Endometrial microvascular endothelial cells (primary cell): ENCODE results near the gene HSPBAP1. TPM values are rescaled to one million over a fixed set of nuclear protein-coding genes. Genes with fewer than 3 reads are reported as not detected.

ENCODE experiments used
- in situ Hi-C: cut with HindIII; loops from 2 replicates; pipeline ENCODE4 v1.10.0; 2017; ENCODE audit warnings: low sequenced_read_pairs, low pct_unique_long_range_greater_than_20kb; ENCODE audit errors: inconsistent ontology term
- total RNA-seq: library from RNA; depleted of rRNA; stranded (reverse); fragments of >200 nt; gene quantifications from one replicate; pipeline ENCODE4 v1.2.3, GENCODE V29; 2015; ENCODE audit errors: inconsistent ontology term

The HSPBAP1 gene, protein sequence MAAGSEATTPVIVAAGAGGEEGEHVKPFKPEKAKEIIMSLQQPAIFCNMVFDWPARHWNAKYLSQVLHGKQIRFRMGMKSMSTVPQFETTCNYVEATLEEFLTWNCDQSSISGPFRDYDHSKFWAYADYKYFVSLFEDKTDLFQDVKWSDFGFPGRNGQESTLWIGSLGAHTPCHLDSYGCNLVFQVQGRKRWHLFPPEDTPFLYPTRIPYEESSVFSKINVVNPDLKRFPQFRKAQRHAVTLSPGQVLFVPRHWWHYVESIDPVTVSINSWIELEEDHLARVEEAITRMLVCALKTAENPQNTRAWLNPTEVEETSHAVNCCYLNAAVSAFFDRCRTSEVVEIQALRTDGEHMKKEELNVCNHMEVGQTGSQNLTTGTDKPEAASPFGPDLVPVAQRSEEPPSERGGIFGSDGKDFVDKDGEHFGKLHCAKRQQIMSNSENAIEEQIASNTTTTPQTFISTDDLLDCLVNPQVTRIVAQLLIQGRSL
- total RNA-seq, result 8.4 TPM

DNA sequence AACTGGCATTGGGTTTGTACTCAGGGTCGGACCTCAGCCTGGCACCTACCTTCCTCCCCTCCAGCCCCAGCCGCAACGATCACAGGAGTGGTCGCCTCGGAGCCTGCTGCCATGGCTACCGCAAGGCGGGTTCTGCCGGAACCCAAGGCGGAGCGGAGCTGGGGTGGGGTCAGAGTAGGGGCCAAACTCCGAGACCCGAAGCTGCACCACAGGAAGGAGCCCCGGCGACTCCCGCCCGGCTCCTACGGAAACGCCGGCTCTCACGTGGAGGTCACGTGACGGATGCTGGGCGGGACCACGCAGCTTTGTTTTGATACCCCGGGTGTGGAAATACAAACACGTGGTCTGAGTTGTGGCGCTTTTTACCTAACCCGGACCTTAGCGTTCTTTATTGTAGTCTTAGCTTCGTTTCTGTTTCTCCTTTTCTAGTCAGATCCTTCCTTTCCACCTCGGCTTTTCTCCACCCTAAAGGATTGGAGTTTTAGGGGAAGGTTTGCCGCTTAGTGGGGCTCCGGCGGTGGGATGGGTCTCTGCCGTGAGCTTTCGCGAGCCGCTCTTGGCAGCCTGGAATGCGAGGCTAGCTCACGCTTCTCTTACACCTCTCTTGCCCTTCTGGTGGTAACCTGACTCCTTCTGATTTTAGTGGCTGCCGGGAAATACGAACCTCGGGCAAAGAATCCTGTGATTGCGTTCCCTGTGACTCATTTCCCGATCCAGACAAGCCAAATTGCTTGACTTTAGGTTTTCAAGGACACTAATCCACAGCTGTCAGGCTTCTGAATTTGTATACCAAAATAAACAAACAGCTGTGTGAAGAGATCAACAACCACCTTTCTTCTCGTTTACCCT is at the start of gene HSPBAP1:
TSS of gene HSPBAP1 (minus strand) at position 264 of the 849 bp plus-strand sequence. CDS start at position 113, 151 bp downstream.
- in situ Hi-C loops, result no loop called here

GRCh38 chr3:122835590-122835989 is 42.0 kb upstream of the HSPBAP1 start:
- in situ Hi-C loops, result no loop called here

DNA sequence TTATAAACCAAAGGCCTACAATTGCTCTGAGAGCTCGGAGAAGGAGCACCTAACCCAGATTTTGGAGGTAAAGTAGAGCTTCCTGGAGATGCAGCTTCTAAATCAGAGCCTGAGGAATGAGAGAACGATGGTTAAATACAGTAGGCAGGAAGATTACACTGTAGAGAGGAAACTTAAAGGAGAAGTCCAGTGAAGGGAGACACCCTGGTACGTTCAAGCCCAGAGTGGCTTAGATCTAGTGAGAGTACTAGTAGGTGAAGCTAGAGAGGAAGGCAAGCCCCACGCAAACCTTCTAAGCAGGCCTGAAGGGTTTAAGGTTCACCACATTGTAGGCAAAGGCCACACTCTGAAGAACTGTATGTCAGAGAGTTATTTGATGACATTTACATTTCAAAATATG is 34.6 kb upstream of the HSPBAP1 start:
- in situ Hi-C loops, result no loop called here

GRCh38 chr3:122826278-122826677 is 32.6 kb upstream of the HSPBAP1 start:
- in situ Hi-C loops, result no loop called here

GRCh38 chr3:122825460-122825859 is 31.8 kb upstream of the HSPBAP1 start:
- in situ Hi-C loops, result no loop called here

DNA sequence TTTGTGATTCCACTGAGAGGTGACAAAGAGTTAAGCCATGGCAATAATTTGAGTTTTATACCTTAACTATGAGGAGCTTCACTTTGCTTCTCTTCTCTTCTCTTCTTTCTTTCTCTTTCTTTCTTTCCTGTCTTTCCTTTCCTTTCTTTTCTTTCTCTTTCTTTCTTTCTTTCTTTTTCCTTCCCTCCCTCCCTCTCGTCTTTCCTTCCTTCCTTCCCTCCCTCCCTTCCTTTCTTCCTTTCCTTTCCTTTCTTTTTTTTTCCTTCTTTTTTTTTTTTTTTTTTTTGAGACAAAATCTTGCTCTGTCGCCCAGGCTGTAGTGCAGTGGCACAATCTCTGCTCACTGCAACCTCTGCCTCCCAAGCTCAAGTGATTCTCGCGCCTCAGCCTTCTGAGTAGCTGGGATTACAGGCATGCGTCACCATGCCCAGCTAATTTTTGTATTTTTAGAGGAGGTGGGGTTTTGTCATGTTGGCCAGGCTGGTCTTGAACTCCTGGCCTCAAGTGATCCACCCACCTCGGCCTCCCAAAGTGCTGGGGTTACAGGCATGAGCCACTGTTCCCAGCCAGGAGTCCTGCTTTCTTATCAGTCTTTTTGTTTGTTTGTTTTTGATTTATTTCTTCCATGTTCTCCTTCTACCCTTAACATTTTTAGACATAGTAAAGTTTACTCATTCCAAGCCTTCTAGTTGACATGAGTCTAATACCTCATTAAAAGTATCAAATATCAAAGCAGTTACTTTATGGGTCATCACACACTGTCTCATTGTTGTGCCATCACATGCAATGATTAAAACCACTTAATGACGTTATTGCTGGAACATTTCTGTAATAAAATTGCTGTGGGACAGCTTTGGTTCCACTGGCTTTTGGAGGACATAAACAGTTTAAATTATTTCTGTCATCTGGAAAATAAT is 31.1 kb upstream of the HSPBAP1 start:
- in situ Hi-C loops, result no loop called here

DNA sequence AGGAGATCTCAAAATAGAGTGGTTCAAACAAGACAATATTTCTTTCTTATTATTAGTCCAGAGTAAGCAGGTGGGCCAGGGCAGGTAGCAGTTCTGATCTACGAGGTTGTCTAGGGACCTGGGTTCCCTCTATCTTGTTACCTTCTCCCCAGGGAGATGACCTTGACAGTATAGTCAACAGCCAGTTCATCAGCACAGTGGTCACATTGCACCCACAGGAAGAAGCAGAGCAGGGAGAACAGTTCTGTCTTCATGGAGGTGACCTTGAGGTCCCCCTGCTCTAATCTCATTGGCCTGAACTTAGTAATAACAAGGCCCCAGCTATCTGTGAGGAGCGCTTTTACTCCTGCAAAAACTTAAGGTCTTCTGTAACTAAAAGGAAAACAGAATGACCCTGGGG is 23.0 kb upstream of the HSPBAP1 start:
- in situ Hi-C loops, result no loop called here

- in situ Hi-C loops, result no loop called here
These were observed 17.1 kb upstream of the HSPBAP1 start for GRCh38 chr3:122810734-122811133.

DNA sequence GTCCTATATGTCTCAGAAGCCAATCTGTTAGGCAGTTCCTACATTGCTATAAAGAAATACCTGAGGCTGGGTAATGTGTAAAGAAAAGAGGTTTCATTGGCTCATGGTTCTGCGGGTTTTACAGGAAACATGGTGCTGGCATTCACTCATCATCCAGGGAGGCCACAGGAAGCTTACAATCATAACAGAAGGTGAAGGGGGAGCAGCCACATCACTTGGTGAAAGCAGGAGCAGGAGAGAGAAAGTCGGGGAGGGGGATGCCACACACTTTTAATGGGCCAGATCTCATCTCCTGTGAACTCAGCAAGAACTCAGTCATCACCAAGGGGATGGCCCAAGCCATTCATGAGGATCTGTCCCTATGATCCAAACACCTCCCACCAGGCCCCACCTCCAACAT is 10.3 kb upstream of the HSPBAP1 start:
- in situ Hi-C loops, result no loop called here

DNA sequence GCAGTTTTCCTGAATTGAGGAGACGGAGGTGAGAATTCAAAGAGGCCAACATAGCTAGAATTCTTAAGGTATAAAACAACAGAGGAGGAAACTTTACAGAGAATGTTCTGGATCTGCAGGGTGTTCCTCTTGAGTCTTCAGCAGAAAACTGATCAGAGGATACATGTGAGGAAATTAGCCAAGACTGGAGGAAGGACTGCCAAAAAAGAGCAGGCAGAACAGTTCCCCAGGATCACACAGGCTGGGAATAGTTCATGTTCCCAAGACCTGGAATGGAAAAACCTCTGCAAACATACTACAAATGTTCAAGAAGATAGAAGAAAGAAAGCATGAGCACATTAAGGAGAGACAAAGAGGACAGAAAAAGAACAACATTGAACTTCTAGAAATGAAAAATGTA is 8.7 kb upstream of the HSPBAP1 start:
- in situ Hi-C loops, result no loop called here

DNA sequence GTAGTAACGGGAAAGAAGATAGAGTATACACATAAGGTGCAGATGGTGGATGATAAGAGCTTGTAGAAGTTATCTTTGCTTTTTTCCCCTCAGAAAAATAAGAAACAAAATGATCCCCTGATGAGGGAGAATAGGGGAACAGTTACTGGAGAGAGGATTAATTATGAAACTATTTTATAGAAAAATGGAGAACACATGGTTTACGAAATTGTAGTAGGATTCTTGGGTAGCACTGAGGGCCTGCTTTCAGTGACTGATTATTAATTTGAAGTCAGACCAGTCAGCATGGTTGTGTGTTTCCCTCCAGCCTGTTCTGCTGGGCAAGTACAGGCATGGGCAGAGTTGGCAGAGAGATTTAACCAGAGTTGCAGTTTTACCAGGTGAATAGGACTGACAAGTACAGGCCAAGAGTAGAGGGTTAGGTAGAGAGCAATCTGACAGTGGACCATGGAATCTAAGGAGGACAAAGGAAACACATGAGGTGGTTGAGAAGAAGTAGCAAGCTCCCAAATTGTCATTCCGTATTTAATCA is 7.1 kb upstream of the HSPBAP1 start:
- in situ Hi-C loops, result no loop called here

DNA sequence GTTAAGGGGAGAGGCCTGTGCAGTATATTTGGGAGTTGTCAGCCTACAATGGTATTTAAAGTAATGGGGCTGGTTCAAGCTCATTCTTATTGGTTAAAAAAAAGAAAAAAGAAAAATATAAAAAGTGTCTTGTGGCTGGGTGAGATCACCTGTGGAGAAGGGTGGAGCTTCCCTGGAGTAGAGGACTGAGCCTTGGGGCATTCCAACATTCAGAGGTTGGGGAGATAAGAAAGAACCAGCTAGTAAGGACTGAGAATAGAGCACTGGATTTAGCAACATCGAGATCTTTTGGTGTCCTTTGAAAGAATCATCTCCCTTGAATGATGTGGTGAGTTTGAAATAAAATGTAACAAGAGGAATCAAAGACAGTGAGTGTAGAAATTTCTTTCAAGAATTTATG is 6.4 kb upstream of the HSPBAP1 start:
- in situ Hi-C loops, result no loop called here

DNA sequence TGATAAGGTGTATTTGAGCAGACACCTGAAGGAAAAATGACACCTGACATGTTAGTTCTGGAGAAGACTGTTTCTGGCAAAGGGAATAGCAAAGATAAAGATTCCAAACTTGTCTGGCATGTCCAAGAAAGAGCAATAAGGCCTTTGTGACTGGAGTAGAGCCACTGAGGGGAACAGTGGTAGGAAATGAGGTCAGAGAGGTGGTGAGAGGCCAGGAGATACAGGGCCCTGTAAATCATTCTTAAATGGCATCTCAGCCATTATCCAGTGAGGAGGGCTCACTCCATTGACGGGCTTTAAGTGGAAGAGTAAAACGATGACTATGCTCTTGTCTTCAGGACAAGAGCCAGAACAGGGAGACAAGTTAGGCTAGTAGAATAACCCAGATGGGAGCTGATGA is 5.7 kb upstream of the HSPBAP1 start:
- in situ Hi-C loops, result no loop called here

GRCh38 chr3:122797291-122797690 is 3.7 kb upstream of the HSPBAP1 start:
- in situ Hi-C loops, result no loop called here

GRCh38 chr3:122795674-122796195 is 2.1 kb upstream of the HSPBAP1 start:
- in situ Hi-C loops, result no loop called here

- in situ Hi-C loops, result no loop called here
These were observed 1.4 kb upstream of the HSPBAP1 start, which contains the start of gene SLC49A4 for GRCh38 chr3:122794779-122795673. Gene SLC49A4 (plus strand): TSS chr3:122795069. CDS start chr3:122795193, 124 bp downstream.

DNA sequence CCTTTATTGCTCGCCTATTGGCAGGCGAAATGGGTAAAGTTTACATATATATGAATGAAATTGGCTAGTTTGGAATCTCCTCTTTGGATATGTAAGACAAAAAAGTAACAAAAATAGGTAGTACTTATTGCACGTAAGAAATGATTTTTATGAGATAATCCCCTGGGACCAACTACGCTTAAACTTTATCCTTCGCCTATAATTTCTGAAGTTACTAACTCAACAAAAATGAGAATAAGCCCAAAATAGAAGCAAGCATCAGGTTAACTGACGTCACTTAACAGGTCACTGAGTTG is 800 bp upstream of the HSPBAP1 start:
- in situ Hi-C loops, result no loop called here
